ENCODE data around the gene TAF11L4.
A peak's percentile ranks its signal among the peaks of the same experiment; 100 is the strongest.
"Not testable (repeated sequence)": the region's sequence is repeated elsewhere in the genome, so short reads cannot be mapped to it uniquely, and the experiment has no call there.

Gene TAF11L4

GRCh38 chr5:17521501-17521900 lies at the start of gene TAF11L4:
Gene TAF11L4, plus strand, starts transcription at chr5:17521801.
- not testable (repeated sequence) for DNase-seq

- not testable (repeated sequence) for DNase-seq
Observed at GRCh38 chr5:17475064-17475463, 46.5 kb upstream of the TAF11L4 start.

- DNase-seq, result peak; percentile 4
Observed at GRCh38 chr5:17477043-17477442, 44.6 kb upstream of the TAF11L4 start.

GRCh38 chr5:17477573-17478265 lies 43.9 kb upstream of the TAF11L4 start:
- no peak for DNase-seq

- DNase-seq, result no peak
Observed at GRCh38 chr5:17481378-17481777, 40.2 kb upstream of the TAF11L4 start.

- no peak for DNase-seq
Observed at GRCh38 chr5:17482790-17483189, 38.8 kb upstream of the TAF11L4 start.

- not testable (repeated sequence) for DNase-seq
Observed at GRCh38 chr5:17486464-17487173, 35.0 kb upstream of the TAF11L4 start.

- no peak for DNase-seq
Observed at GRCh38 chr5:17487174-17487512, 34.5 kb upstream of the TAF11L4 start.

GRCh38 chr5:17491257-17491656 lies 30.3 kb upstream of the TAF11L4 start:
- DNase-seq, result not testable (repeated sequence)

- DNase-seq, result no peak
Observed at GRCh38 chr5:17492770-17493169, 28.8 kb upstream of the TAF11L4 start.

- no peak for DNase-seq
Observed at GRCh38 chr5:17497446-17497845, 24.2 kb upstream of the TAF11L4 start.

GRCh38 chr5:17497931-17498330 lies 23.7 kb upstream of the TAF11L4 start, which contains the start of gene TAF11L2:
Gene TAF11L2, plus strand, starts transcription at chr5:17498231.
- DNase-seq, result not testable (repeated sequence)

- no peak for DNase-seq
Observed at GRCh38 chr5:17511775-17512325, 9.8 kb upstream of the TAF11L4 start.

GRCh38 chr5:17517526-17517925 lies 4.1 kb upstream of the TAF11L4 start:
- DNase-seq, result not testable (repeated sequence)

- DNase-seq, result not testable (repeated sequence)
Observed at GRCh38 chr5:17518067-17518466, 3.5 kb upstream of the TAF11L4 start, which contains the start of gene TAF11L3. Gene TAF11L3, plus strand, starts transcription at chr5:17518367.

- DNase-seq, result not testable (repeated sequence)
Observed at GRCh38 chr5:17519508-17519907, 2.1 kb upstream of the TAF11L4 start.

- not testable (repeated sequence) for DNase-seq
Observed at GRCh38 chr5:17524935-17525334, 3.3 kb downstream of the TAF11L4 start, which contains the start of gene TAF11L5. Gene TAF11L5, plus strand, starts transcription at chr5:17525235.

GRCh38 chr5:17526504-17526903 lies 4.9 kb downstream of the TAF11L4 start:
- not testable (repeated sequence) for DNase-seq

GRCh38 chr5:17528369-17528768 lies 6.8 kb downstream of the TAF11L4 start, which contains the start of gene TAF11L6:
Gene TAF11L6, plus strand, starts transcription at chr5:17528669.
- not testable (repeated sequence) for DNase-seq

Data from NCI-H1694 treated with DMSO at 0.1 percent for 48 hours (cell line).